Smooth muscle cell of the brain vasculature (primary cell): ENCODE measurements around the gene PIGB.
"Not testable (repeated sequence)": the region's sequence is repeated elsewhere in the genome, so short reads cannot be mapped to it uniquely, and the experiment has no call there.

Source experiments
- DNase-seq: peaks from one replicate; pipeline ENCODE4 v3.0.0-alpha.2; 2012; ENCODE audit warnings: low read depth, low spot score

PIGB gene

DNA sequence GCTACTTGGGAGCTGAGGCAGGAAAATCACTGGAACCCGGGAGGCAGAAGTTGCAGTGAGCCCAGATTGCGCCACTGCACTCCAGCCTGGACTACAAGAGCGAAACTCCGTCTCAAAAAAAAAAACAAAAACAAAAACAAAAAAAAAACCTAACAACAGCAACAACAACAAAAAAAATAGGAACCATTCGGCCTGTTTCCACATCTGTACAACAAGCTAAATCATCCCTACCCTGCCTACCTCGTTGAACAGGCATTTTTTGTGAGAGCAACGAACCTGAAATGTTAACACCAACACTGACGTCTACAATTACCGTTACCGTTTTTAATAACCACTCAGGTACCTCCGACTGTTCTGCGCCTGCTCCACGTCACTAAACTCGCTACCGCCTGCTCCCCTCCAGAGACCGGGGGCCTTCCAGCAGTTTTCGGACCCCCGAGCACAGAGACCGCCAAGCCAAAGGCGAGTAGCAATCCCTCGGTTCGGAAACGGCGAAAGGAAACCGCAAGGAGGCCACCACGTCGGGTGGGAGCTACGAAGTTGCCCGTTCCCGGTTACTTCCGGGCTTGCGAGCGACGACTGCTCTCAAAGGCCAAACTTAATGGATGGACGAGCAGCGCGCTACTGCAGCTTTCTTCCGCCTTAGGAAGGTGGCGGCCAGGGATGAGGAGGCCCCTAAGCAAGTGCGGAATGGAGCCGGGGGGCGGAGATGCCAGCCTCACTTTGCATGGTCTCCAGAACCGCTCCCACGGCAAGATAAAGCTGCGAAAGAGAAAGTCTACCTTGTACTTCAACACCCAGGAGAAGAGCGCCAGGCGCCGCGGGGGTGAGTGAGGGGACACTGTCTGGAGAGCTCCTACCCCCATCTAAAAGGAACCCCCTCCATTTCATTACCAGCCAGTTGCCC lies at the start of gene PIGB, which contains the start of gene PIGBOS1:
PIGB (plus strand) TSS at position 635 of the 907 bp plus-strand sequence; CDS start at position 664, 29 bp downstream.
PIGBOS1 (minus strand) TSS at position 536 of the 907 bp plus-strand sequence. CDS start 1,331 bp downstream, outside the sequence.
- DNase-seq = peak; percentile 64

DNA sequence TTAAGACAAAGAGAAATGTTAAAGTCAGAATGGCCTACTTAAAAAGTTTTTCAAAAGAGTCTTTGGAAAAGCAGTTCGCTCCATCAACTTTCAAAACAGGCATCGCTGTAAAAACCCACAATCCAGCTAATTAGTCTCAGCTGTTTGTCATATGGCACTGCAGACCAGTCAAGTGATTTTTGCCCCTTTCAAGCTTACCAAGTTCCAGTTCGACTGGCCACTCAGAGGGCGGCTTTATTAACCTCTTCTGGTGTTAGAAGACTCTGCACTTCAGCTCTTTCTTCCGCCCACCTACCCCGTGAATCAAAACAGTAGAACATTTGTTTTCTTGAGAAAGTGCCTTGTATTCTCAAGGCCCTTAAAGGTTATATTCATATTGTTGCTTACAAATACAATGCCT lies 48.7 kb upstream of the PIGB start:
- DNase-seq = no peak

DNA sequence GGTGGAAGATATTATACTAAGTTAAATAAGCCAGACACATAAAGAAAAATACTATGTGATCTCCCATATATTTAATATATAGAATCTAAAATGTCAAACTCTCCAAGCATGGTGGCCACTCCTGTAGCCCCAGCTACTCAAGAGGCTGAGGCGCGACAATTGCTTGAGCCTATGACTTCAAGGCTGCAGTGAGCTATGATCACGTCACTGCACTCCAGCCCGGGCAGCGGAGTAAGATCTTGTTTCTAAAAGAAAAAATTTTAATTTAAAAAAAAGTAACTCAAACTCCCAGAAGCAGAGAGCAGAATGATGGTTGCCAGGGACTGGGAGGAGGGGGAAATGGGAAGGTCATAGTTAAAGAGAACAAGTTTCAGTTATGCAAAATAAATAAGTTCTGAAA lies 42.7 kb upstream of the PIGB start:
- no peak for DNase-seq

DNA sequence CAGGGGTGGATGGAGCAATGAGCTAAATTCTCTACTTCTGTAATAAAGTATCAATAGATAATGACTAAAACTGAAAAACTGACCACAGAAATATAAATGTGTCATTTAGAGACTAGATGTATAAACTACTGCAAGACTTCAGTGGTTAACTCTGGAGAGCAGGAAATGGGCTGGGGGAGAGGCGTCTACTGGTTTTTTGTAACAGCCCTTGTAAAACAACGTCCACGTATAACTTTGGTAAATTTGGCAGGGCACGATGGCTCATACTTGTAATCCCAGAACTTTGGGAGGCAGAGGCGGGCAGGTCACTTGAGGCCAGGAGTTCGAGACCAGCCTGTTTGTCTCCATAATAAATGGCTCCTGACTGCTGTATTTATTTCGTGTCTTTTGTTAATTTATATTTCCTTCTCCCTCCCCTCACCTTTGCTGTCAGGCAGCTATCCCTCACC lies 41.9 kb upstream of the PIGB start:
- DNase-seq = no peak

DNA sequence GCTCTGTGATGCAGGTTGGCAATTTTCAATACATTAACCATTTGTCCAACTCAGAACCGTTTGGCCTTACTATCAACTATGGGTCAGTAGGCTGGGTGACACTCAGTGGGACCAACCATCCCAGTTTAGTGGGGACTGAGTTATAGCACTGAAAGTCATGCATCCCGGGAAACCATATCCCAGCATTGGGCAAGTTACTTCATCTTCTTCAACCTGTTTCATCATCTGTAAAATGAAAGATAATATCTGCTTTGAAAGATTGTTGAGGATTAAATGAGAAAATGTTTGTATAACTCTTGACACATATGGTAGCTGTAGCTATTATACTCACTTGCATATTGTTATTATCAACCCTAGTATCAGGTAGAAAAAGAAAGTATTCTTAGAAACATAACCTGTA lies 41.3 kb upstream of the PIGB start:
- no peak for DNase-seq

DNA sequence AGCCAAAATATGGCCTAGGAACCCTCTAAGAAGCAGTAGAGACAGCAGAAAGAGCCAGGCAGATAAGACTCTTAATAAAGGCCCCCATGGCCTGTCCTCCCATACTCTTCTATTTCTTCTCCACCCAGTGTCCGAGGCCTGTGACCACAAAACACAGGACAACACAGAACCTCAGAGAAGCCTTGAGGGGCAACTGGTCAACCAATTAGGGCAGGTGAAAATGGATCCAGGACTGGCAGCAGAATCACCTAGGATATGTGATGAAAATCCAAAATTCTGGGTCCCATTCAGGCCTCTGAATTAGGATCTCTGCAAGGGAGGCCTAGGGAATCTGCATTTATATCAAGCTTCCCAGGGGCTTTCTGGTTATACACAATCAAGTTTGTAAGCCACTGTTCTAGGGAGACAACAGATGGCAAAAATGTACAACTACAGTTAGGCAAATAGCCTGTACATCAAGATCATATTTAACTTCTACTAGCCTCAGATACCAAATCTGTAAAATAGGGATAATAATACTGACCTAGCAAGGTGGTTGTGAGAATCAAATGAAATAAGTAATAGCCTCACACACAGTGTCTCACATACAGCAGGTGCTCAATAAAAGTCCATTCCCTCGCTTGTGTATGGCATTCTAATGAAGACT lies 39.8 kb upstream of the PIGB start:
- no peak for DNase-seq

DNA sequence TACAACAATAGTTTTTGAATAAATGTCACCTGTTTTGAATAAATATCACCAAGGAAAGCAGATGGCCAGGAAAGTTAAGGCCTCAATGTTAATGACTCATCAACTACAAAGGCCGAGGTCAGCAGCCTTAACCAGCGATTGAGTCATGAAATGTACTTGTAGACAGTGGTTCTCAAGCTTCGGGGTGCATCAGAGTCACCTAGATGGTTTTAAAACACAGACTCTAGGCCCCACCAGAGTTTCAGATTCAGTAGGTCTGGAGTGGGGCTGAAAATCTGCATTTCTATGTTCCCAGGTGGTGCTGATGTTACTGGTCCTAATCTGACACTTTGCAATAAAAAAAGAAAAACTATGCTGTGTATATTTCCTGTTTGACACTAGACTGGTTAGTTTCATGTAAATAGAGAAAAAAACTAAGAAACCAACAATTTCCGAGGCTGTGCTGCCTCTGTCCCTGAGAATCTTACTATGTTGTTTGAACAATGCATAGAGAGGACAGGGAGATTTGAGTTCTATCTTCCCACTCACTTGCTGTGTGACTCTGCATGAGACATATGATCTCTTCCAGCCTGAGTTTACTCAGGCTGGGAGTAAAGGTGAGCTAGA lies 39.2 kb upstream of the PIGB start:
- peak; percentile 54 for DNase-seq

DNA sequence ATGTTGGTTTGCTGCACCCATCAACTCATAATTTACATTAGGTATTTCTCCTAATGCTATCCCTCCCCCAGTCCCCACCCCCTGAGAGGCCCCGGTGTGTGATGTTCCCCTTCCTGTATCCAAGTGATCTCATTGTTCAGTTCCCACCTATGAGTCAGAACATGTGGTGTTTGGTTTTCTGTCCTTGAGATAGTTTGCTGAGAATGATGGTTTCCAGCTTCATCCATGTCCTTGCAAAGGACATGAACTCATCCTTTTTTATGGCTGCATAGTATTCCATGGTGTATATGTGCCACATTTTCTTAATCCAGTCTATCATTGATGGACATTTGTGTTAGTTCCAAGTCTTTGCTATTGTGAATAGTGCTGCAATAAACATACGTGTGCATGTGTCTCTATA lies 38.4 kb upstream of the PIGB start:
- DNase-seq = not testable (repeated sequence)

DNA sequence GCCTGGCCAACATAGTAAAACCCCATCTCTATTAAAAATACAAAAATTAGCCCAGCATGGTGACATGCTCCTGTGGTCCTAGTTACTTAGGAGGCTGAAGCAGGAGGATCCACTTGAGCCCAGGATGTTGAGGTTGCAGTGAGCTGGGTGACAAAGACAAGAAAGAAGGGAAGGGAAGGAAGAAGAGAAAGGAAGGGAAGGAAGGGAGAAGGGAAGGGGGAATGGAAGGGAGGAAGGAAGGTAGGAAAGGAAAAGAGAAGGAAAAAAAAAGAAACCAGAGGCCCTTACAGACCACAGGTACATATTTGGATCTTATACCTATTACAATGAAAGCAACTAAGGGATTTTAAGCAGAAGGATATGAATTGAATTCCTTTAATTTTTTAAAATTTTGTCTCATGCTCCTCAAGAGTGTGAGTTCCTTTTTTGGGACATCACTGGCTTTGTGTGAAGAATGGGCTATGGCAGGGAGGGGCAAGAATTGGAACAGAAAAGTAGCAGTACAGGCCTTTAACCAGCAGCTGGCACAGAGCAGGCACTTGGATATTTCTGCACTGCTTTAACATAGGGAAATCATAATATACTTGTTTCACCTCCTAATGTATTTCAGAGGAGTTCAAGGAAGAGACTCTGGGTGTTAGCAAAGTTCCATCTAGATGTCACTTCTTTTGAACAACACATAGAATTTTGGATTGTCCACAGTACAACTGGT lies 37.3 kb upstream of the PIGB start:
- no peak for DNase-seq

DNA sequence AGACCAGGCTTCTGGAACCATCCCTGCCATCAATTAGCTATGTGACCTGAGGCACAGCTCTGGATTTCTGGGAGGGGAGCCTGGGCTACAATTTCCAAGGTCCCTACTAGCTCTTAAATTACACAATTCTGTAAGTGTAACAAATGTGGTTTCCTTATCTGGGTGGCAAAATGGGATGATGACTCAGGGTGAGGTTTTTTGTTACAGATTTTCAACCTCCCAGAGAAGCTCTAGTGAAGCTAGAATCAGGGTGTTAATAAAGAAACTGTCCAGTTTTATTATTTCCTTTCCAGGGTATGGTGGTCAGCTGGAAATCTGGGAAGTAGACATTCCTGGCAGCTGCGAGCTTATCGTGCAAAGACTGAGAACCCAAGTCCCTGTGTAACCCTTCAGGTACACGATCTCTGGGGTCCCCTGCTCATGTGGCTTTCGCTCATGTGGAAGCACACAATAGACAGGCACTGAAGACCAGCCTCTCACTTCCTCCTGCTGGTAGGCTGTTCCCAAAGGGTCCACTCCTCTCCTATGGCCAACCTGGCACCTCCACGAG lies 36.7 kb upstream of the PIGB start:
- DNase-seq = no peak

DNA sequence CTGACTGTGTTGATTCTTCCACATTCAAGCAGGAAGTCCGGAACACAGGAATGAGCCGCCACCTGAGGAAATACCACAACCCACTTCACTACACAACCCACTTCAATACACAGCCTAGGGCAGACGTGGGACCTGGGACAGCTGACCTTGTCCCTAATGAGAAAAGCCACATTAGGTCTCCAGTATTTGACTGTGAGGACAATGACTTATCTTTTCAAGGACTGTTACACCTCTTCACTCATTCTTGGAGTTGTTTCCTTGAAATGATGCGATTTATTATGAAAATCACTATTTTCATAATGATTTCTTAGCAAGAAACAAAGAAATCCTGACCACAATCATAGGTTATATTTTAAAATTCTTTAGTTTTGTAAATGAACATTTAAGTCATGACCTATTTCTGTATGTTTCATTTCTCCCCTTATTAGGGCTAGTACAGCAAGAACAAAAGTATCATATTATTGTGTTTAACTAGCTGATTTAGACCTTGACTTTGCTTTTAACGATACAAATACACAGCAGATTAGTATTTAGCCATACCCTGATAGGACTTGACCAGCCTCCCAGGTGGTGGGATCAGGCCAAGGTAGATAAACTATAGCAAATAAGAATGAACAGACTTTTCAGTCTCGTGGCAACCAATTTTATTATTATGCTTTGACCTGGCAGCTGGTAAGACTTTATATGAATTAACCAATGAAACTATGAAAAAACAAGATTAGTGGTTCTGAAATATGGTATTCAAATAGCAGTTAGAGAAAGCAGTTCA lies 35.5 kb upstream of the PIGB start:
- no peak for DNase-seq

DNA sequence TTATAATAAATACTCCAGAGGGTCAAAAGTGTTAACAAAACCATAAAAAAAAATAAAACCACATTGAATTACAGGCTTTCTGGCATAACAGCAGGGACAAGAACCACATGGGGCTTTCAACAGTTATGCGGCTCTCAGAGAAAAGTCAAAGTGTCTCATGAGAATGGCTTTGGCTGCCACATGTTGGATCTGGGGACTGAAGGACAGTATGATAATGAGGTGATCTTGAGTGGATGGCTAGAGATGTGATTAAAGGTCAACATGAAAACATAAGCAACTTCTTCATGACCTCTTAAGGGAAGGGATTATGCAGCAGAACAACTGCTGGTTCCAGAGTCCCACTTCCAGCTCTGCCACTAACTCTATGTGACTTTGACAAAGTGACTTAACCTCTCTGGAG lies 34.6 kb upstream of the PIGB start:
- DNase-seq = no peak

DNA sequence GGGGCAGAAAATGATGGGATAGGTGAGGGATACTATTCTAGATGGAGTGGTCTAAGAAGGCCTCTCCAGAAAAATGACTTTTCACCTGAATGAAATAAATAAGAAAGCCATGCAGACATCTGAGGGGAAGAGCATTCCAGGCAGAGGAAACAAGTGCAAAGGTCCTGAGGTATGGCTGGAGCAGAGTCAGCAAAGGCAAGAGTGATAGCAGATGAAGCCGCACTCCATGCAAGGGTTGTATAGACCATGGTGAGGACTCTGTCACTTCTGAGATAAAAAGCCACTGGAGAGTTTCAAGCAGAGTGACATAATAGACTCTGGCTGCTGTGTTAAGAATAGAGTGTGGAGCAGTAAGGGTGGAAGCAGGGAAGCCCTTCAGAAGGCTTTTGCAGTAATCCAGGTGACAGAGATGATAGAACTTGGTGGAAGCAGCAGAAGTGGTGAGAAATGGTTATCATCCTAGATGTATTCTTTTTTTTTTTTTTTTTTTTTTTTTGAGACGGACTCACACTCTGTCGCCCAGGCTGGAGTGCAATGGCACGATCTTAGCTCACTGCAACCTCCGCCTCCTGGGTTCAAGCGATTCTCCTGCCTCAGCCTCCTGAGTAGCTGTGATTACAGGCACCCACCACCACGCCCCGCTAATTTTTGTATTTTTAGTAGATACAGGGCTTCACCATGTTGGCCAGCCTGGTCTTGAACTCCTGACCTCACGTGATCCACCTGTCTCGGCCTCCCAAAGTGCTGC lies 32.4 kb upstream of the PIGB start:
- DNase-seq = not testable (repeated sequence)

DNA sequence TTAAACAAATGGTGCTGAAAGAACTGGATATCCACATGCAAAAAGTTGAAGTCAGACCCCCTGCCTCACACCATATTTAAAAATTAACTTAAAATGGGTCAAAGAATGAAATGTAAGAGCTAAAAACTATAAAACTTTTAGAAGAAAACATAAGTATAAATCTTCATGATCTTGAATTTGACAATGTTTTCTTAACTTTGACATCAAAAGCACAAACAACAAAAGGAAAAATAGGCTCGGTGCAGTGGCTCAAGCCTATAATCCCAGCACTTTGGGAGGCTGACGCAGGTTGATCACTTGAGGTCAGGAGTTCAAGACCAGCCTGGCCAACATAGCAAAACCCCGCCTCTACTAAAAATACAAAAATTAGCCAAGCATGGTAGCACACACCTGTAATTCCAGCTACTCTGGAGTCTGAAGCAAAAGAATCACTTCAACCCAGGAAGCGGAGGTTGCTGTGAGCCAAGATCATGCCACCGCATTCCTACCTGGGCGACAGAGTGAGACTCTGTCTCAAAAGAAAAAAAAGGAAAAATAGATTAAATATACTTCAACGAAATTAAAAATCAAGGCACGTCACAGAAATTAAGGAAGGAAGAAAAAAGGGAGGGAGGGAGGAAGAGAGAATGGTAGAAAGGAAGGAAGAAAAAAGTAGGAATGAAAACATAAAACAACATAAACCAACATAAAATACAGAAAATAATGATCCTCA lies 30.9 kb upstream of the PIGB start:
- no peak for DNase-seq

DNA sequence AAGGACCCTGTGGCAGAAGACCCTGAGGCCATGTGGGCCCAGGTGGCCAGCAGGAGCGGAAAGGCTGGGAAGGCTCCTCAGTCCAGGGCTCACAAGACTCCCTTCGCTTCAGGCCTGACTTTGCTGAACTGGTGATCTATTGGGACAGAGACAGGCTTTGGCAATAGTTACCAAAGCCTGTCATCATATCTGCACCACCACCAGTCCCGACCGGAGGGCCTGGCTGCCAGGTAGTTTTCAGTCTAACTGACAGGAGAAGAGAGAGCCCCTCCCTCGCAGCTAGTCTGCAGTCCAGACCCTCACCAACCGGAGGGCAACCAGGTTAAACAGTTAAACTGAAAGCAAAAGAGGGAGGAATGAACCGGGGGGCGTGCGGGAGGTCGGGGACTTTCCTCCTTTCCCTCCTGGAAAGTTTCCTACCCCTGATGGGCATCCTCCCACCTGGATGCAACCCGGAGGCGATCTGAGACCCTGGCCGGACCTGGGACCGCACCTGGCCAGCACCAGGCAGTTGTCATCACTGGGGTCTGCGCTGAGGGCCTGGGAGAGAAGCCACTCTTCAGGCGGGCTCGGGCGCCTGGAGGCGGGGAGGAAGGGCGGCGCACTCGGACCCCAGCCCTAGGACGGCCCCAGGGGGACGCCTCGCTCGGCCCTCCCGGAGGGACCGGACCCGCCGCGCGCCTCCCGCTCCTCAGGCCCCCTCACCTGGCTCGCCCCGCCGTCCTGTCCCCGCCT lies 29.8 kb upstream of the PIGB start:
- DNase-seq = no peak

DNA sequence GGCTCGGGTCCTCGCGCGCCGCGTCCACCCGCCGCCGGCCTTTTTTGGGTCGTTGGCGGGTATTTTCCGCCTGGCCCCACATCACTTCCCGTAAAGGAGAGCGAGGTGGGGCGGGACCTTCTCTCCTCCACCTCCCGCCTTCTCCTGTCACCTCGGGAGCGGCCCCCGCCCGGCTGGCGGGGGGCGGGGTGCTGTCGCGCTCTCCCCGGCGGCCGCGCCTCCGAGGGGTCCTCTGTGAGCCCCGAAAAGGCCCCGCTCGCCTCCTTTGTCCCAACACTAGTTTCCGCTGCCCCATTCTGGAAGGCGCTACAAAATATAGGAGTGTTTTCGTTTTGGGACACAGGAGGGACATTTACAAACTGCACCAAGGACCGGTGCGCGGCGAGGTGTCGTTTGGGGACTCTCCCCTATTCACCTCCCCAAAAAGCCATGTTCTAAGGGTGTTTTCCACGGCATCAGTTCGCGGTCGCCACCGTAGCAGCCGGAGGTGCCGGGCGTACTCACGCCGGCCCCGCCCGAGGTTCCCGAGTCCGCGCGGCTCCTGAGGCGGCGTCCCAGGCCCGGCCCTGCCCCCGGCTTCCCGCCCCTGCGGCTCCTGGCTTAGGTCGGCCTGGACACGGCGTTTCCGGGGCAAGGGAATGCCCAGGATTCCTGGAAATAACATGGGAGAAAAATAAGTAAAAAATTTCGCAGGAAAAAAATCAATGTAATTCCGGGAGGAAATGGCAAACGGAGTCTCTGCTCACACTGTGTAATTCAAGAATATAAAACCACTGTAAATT lies 29.1 kb upstream of the PIGB start, which contains the start of gene RAB27A:
RAB27A (minus strand) TSS at position 68 of the 782 bp plus-strand sequence. CDS start 54,879 bp downstream, outside the sequence.
- DNase-seq = peak; percentile 28

DNA sequence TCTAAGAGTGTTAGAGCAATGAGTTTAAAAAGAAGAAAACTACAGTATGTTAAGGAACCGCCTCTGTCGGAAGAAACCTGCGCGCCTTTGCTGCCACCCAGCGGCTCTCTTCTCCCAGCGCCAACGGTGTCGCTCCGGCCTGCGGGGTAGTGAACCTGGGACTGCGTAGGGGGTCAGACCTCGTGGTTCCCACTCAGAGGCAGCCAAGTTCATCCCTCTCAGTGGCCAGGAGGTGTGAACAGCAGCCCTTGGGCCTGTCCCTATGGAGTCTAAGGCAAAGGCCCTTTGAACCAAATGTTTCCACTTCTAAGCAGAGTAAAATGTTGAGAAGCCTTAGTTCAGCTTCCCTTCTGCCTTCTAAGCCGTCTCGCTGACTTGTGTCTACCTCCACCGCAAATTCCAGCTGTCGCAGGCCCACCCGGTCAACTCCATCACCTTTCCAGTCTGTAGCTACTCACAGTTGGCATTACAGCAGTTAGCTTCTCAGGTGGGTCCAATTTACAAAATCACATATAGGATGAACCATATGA lies 28.4 kb upstream of the PIGB start:
- DNase-seq = peak; percentile 47
